Uterus (tissue), 2 donors: Measurements from ENCODE around the gene TRIP12.
"Not testable (repeated sequence)": the region's sequence is repeated elsewhere in the genome, so short reads cannot be mapped to it uniquely, and the experiment has no call there.

Experiments
- CTCF ChIP-seq, 4 experiments: fragments of 200-600 bp in 2 of 4; fragments of 450-650 bp in 2 of 4; sonication (generic) in 2 of 4; IDR thresholded peaks; one replicate each; pipeline ENCODE4 v1.5.1; 2016 to 2019; ENCODE audit warnings: antibody characterized with exemption in 4 of 4, mild to moderate bottlenecking in 2 of 4, moderate library complexity in 1 of 4
- POLR2A ChIP-seq, 2 donors: fragments of 450-650 bp; IDR thresholded peaks; one replicate each; pipeline ENCODE4 v1.6.1; 2016; ENCODE audit warnings: antibody characterized with exemption in 2 of 2, mild to moderate bottlenecking in 1 of 2, moderate library complexity in 1 of 2

- TF ChIP-seq CTCF, POLR2A (IDR thresholded peaks at IDR 0.05): not testable (repeated sequence)
Observed at GRCh38 chr2:229900514-229900913, 21.3 kb downstream of the TRIP12 start.
